Measurements from ENCODE around the gene ARFGEF3.

ARFGEF3 gene

GRCh38 chr6:138242987-138243592 is 81.4 kb downstream of the ARFGEF3 start:
- DNase-seq (ENCODE audit: low read depth) = no peak

- DNase-seq (ENCODE audit: low read depth) = no peak
Measured at GRCh38 chr6:138245751-138246150, 84.0 kb downstream of the ARFGEF3 start.

GRCh38 chr6:138246650-138247440 is 85.1 kb downstream of the ARFGEF3 start:
- DNase-seq (ENCODE audit: low read depth) = no peak

GRCh38 chr6:138248011-138248410 is 86.3 kb downstream of the ARFGEF3 start:
- no peak for DNase-seq (ENCODE audit: low read depth)

- DNase-seq (ENCODE audit: low read depth) = no peak
Measured at GRCh38 chr6:138248878-138249277, 87.1 kb downstream of the ARFGEF3 start.

GRCh38 chr6:138250053-138250452 is 88.3 kb downstream of the ARFGEF3 start:
- DNase-seq (ENCODE audit: low read depth) = no peak

GRCh38 chr6:138250513-138251247 is 88.9 kb downstream of the ARFGEF3 start:
- DNase-seq (ENCODE audit: low read depth) = no peak

GRCh38 chr6:138253731-138254130 is 92.0 kb downstream of the ARFGEF3 start:
- DNase-seq (ENCODE audit: low read depth) = no peak

GRCh38 chr6:138255443-138255842 is 93.7 kb downstream of the ARFGEF3 start:
- DNase-seq (ENCODE audit: low read depth) = no peak

- DNase-seq (ENCODE audit: low read depth) = no peak
Measured at GRCh38 chr6:138257638-138258040, 95.9 kb downstream of the ARFGEF3 start.

- no peak for DNase-seq (ENCODE audit: low read depth)
Measured at GRCh38 chr6:138258197-138258596, 96.5 kb downstream of the ARFGEF3 start.

GRCh38 chr6:138258991-138259390 is 97.3 kb downstream of the ARFGEF3 start:
- DNase-seq (ENCODE audit: low read depth) = no peak

- DNase-seq (ENCODE audit: low read depth) = no peak
Measured at GRCh38 chr6:138261116-138261780, 99.5 kb downstream of the ARFGEF3 start.

- DNase-seq (ENCODE audit: low read depth) = no peak
Measured at GRCh38 chr6:138263963-138264362, 102.2 kb downstream of the ARFGEF3 start.

- no peak for DNase-seq (ENCODE audit: low read depth)
Measured at GRCh38 chr6:138264372-138264880, 102.7 kb downstream of the ARFGEF3 start.

- no peak for DNase-seq (ENCODE audit: low read depth)
Measured at GRCh38 chr6:138266095-138266494, 104.4 kb downstream of the ARFGEF3 start.

- DNase-seq (ENCODE audit: low read depth) = no peak
Measured at GRCh38 chr6:138267971-138268895, 106.5 kb downstream of the ARFGEF3 start.

GRCh38 chr6:138271451-138271850 is 109.7 kb downstream of the ARFGEF3 start:
- no peak for DNase-seq (ENCODE audit: low read depth)

GRCh38 chr6:138272533-138273315 is 111.0 kb downstream of the ARFGEF3 start:
- no peak for DNase-seq (ENCODE audit: low read depth)

GRCh38 chr6:138275976-138276375 is 114.2 kb downstream of the ARFGEF3 start:
- DNase-seq (ENCODE audit: low read depth) = no peak
